Fibroblast of lung (primary cell): ENCODE data around the gene SEC16A.

Experiments
- EZH2 ChIP-seq: IDR thresholded peaks from 2 replicates; pipeline ENCODE4 v1.5.1; 2012; ENCODE audit warnings: low read length, control low read depth, mild to moderate bottlenecking; ENCODE audit errors: missing control alignments
- TF ChIP-seq, protein P1 (sequence below), 2 donors: IDR thresholded peaks in 1 of 2; conservative IDR thresholded peaks in 1 of 2; 1 replicate in 1 of 2; 2 replicates in 1 of 2; pipeline ENCODE4 v1.5.1; 2011 to 2012; ENCODE audit warnings: low read length in 2 of 2, control low read depth in 1 of 2, inconsistent platforms in 1 of 2, low read depth in 1 of 2, mild to moderate bottlenecking in 1 of 2

DNA sequence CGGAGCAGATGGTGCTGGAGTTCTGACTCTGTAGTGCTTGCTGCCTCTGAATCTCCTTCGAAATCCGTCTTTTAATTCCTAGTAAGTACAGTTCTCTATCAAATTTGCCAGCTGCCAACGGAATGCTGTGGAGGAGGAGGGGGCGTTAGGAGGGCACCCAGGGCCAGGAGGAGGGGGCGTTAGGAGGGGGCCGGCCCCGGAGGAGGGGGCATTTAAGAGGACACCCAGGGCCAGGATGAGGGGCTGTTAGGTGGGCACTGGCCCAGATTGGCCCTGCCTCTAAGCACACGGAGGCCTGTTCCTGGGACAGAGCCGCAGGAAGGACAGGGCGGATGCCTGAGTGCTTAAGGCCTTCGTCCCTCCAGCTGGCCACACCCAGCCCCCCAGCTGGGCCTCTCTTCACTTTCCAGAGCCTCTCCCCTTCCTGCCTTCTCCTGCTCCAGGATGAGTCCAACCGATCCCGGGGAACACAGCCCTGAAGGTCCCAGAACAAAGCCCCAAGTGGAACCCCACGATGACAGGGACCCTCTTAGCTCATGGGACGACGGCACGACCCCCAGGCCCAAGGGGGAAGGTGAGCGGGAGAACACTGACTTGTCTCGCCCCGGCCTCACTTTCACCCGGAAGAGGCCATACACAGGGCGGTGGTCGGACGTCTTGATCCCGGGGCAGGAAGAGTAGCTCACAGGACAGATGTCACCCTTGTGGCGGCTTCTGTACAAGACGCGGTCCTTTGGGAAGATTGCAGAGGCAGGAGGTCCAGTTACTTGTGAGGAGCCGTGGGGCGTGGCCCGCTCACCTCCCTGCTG lies 53.0 kb downstream of the SEC16A start:
- TF ChIP-seq, protein P1, sequence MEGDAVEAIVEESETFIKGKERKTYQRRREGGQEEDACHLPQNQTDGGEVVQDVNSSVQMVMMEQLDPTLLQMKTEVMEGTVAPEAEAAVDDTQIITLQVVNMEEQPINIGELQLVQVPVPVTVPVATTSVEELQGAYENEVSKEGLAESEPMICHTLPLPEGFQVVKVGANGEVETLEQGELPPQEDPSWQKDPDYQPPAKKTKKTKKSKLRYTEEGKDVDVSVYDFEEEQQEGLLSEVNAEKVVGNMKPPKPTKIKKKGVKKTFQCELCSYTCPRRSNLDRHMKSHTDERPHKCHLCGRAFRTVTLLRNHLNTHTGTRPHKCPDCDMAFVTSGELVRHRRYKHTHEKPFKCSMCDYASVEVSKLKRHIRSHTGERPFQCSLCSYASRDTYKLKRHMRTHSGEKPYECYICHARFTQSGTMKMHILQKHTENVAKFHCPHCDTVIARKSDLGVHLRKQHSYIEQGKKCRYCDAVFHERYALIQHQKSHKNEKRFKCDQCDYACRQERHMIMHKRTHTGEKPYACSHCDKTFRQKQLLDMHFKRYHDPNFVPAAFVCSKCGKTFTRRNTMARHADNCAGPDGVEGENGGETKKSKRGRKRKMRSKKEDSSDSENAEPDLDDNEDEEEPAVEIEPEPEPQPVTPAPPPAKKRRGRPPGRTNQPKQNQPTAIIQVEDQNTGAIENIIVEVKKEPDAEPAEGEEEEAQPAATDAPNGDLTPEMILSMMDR (conservative IDR thresholded peaks at IDR 0.05 in 1 of 2, IDR thresholded peaks at IDR 0.05 in 1 of 2; ENCODE audit: low read depth in 1 of 2, low read length in 2 of 2) = no peak
- TF ChIP-seq EZH2 = no peak
